GM19468 (cell line): Measurements from ENCODE around the gene DRC1.

Experiments used
- ATAC-seq: cut with Tn5 transposase; IDR thresholded peaks from one replicate; pipeline ENCODE4 v1.9.1; 2021; ENCODE audit warnings: mild to moderate bottlenecking, moderate library complexity, moderate number of reproducible peaks; ENCODE audit not compliant: unreplicated experiment; ENCODE audit errors: extremely low read depth

DRC1 gene

GRCh38 chr2:26442301-26442700 lies 40.6 kb downstream of the DRC1 start:
- ATAC-seq = no peak

- no peak for ATAC-seq
Measured at GRCh38 chr2:26442707-26443106, 41.0 kb downstream of the DRC1 start.

GRCh38 chr2:26444236-26444635 lies 42.5 kb downstream of the DRC1 start:
- no peak for ATAC-seq

GRCh38 chr2:26448651-26449050 lies 46.9 kb downstream of the DRC1 start:
- ATAC-seq = no peak

GRCh38 chr2:26449278-26450030 lies 47.7 kb downstream of the DRC1 start:
- no peak for ATAC-seq

GRCh38 chr2:26450031-26450635 lies 48.4 kb downstream of the DRC1 start:
- no peak for ATAC-seq

GRCh38 chr2:26451700-26452099 lies 50.0 kb downstream of the DRC1 start:
- no peak for ATAC-seq

GRCh38 chr2:26453421-26454329 lies 52.0 kb downstream of the DRC1 start:
- ATAC-seq = no peak

- no peak for ATAC-seq
Measured at GRCh38 chr2:26454561-26455001, 52.9 kb downstream of the DRC1 start.

- ATAC-seq = no peak
Measured at GRCh38 chr2:26455037-26455669, 53.4 kb downstream of the DRC1 start.

GRCh38 chr2:26455670-26456439 lies 54.1 kb downstream of the DRC1 start:
- no peak for ATAC-seq

- ATAC-seq = no peak
Measured at GRCh38 chr2:26456440-26457250, 54.9 kb downstream of the DRC1 start.

- ATAC-seq = no peak
Measured at GRCh38 chr2:26457251-26457666, 55.5 kb downstream of the DRC1 start.

- ATAC-seq = no peak
Measured at GRCh38 chr2:26457695-26458364, 56.1 kb downstream of the DRC1 start.

- no peak for ATAC-seq
Measured at GRCh38 chr2:26458365-26459042, 56.8 kb downstream of the DRC1 start.

- no peak for ATAC-seq
Measured at GRCh38 chr2:26459991-26460612, 58.4 kb downstream of the DRC1 start.

- ATAC-seq = no peak
Measured at GRCh38 chr2:26460613-26461031, 58.9 kb downstream of the DRC1 start.
